ENCODE measurements around the gene TUBB. TPM values are rescaled to one million over a fixed set of nuclear protein-coding genes. Genes with fewer than 3 reads are reported as not detected.

TUBB gene
- total and polyA plus RNA-seq, 2 of the 4 experiments (the other 2 are of a cell fraction) = 1,401 to 2,004 TPM

GRCh38 chr6:30768634-30769087, 48.5 kb downstream of the TUBB start (continued):
- TF ChIP-seq NFE2L2 (IDR thresholded peaks at IDR 0.05; ENCODE audit: low read depth, low read length) = no peak

DNA sequence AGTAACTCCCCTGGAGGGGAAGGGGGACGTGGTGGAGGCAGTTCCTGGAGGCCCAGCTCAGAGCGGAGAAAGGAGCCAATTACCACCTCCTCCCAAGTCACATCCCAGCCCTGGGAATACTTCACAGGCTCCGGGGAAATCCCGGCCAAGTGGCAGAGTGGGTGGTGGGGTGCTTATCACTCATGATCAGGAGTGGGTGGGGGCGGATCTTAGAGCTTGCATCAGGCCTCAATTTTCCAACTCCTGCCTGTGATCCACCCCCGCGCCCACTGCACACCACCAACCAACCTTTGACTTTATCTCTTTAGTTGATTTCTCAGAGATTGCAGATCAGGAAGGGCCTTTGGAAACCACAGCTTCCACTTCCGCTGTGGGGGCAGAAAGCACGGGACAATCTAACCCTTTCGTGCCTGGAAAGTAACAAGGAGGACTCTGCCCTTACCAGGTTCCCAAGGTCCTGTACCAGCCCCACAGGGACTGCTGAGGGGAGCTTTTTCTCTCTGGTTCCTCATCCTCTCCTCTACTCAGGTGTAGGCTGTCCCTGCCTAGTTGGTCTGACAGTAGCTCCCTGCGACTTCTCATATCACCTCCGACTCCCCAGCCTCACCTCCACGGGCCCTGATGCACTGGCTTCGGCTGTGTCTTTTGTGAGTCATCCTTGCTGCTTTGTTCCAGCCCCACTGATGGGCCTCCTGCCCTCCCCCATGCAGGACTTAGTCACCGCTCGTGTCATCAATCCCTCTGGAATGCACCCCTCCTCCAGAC, 49.1 kb downstream of the TUBB start:
- Histone ChIP-seq H3K14ac (replicated peaks; ENCODE audit: low read depth, low read length) (peak overlapping the region; percentile 98), H3K9ac (ENCODE audit: low read depth, low read length) (peak overlapping the region; percentile 64), H2AK9ac (replicated peaks; ENCODE audit: low read depth, low read length, poor library complexity) (peak overlapping the region; percentile 97), H3K4me1 (ENCODE audit: control insufficient read depth, insufficient read depth, low read length) (peaks cover 25% of the 10 kb centered on the region), H3K79me1 (ENCODE audit: low read depth in 1 of 2, low read length in 2 of 2) (peaks cover 0 to 26% of the 10 kb centered on the region in 2 experiments; a peak in 3 of 4 replicates), H3K9me1 (ENCODE audit: insufficient read depth, low read length) (peaks cover 22% of the 10 kb centered on the region), H3K27ac (ENCODE audit: insufficient read depth, low read length) (peak overlapping the region; percentile 93), H3K4me3 (ENCODE audit: insufficient read depth, low read depth, low read length) (peak overlapping the region; percentile 6; the same call in 1 of the 2 replicates), H2BK15ac (ENCODE audit: low read depth, low read length) (peak overlapping the region; percentile 100; the same call in 2 of the 3 replicates), H3K9me3 (ENCODE audit: control insufficient read depth, insufficient read depth, low read length) (no peaks in the 10 kb centered on the region), H3K23ac (ENCODE audit: low read depth, low read length) (peak overlapping the region; percentile 90), H2BK120ac (ENCODE audit: low read depth, low read length) (peak overlapping the region; percentile 96), H3K36me3 (ENCODE audit: control insufficient read depth, insufficient read depth, low read length) (no peaks in the 10 kb centered on the region), H3K18ac (ENCODE audit: low read depth, low read length) (peak overlapping the region; percentile 81), H4K8ac (ENCODE audit: low read depth in 2 of 2, low read length in 2 of 2) (peak overlapping the region; percentile 85 to 97), H2AK5ac (ENCODE audit: low read depth, low read length) (peak overlapping the region; percentile 99), H2BK5ac (ENCODE audit: low read depth, low read length, poor library complexity, severe bottlenecking) (peak overlapping the region; percentile 99), H3K4me2 (ENCODE audit: low read depth, low read length) (peak overlapping the region; percentile 72), H3K56ac (ENCODE audit: extremely low read depth, insufficient read depth, low read length) (peak overlapping the region; percentile 97), H2AFZ (replicated peaks; ENCODE audit: low read length, poor library complexity) (peak overlapping the region; percentile 88), H4K20me1 (ENCODE audit: insufficient read depth, low read length) (no peaks in the 10 kb centered on the region), H4K5ac (ENCODE audit: low read depth, low read length) (peak overlapping the region; percentile 86), H3K27me3 (ENCODE audit: control insufficient read depth, insufficient read depth, low read length) (no peaks in the 10 kb centered on the region), H4K91ac (ENCODE audit: insufficient read depth, low read depth, low read length) (peak overlapping the region; percentile 99), H3K4ac (ENCODE audit: low read depth, low read length) (peak overlapping the region; percentile 99), H2BK20ac (ENCODE audit: low read depth, low read length) (peak overlapping the region; percentile 100)
- WGBS, 2 experiments (ENCODE audit: extremely low coverage in 2 of 2, insufficient read length in 1 of 2) = 0% methylated on average over 4 of the region's 16 CpGs; no CpG with 5 or more reads in 1 of the 2 experiments
- ChIA-PET POLR2A (ENCODE audit: unreplicated experiment) (interaction anchor here (0.9 to 2.4 kb wide), 6 partner anchors 11 to 51 kb away, joined by 3 to 14 read pairs (median 5); partner anchors contain the start of genes FLOT1 and IER3), CTCF (interaction anchor here (1.4 kb wide), 1 partner anchor 53 kb away, joined by 4 read pairs; no protein-coding TSS in a partner anchor)
- dilution Hi-C loops (cut with HindIII; ENCODE audit: low sequenced_read_pairs, unreplicated experiment) (no loop called here), in situ Hi-C loops (cut with MboI; ENCODE audit: low sequenced_read_pairs) (no loop called here), intact Hi-C loops (cut with micrococcal nuclease) (loop anchor here (2.0 kb wide), 1 partner anchor 16 kb away; no protein-coding TSS in a partner anchor)
- ATAC-seq (ENCODE audit: low read depth) (peak; percentile 95), DNase-seq (peak; percentile 98)
- no TSS peak for BruUV-seq (replicated peaks)
- peak; percentile 94 for TF ChIP-seq MAZ (IDR thresholded peaks at IDR 0.05; ENCODE audit: borderline replicate concordance, low read depth, low read length)
- no peak for TF ChIP-seq MAFK (IDR thresholded peaks at IDR 0.05; ENCODE audit: low read depth, low read length)
- no peak for TF ChIP-seq RFX5 (IDR thresholded peaks at IDR 0.05; ENCODE audit: low read depth, low read length)
- TF ChIP-seq NFE2L2 (IDR thresholded peaks at IDR 0.05; ENCODE audit: low read depth, low read length) = no peak
- peak; percentile 32 for TF ChIP-seq RAD21 (IDR thresholded peaks at IDR 0.05; ENCODE audit: low read length)
- TF ChIP-seq, protein P1, sequence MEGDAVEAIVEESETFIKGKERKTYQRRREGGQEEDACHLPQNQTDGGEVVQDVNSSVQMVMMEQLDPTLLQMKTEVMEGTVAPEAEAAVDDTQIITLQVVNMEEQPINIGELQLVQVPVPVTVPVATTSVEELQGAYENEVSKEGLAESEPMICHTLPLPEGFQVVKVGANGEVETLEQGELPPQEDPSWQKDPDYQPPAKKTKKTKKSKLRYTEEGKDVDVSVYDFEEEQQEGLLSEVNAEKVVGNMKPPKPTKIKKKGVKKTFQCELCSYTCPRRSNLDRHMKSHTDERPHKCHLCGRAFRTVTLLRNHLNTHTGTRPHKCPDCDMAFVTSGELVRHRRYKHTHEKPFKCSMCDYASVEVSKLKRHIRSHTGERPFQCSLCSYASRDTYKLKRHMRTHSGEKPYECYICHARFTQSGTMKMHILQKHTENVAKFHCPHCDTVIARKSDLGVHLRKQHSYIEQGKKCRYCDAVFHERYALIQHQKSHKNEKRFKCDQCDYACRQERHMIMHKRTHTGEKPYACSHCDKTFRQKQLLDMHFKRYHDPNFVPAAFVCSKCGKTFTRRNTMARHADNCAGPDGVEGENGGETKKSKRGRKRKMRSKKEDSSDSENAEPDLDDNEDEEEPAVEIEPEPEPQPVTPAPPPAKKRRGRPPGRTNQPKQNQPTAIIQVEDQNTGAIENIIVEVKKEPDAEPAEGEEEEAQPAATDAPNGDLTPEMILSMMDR (conservative IDR thresholded peaks at IDR 0.05; ENCODE audit: low read depth, low read length) = no peak
- peak; percentile 13; the same call in 1 of the 2 replicates for TF ChIP-seq SMC3 (IDR thresholded peaks at IDR 0.05; ENCODE audit: low read depth, low read length)
- no peak for TF ChIP-seq MXI1 (IDR thresholded peaks at IDR 0.05; ENCODE audit: borderline replicate concordance, low read depth, low read length)
- peak; percentile 100 for TF ChIP-seq FOS (IDR thresholded peaks at IDR 0.05; ENCODE audit: low read depth, low read length)
- peak; percentile 93 for TF ChIP-seq BHLHE40 (IDR thresholded peaks at IDR 0.05; ENCODE audit: low read depth, low read length)
- TF ChIP-seq RCOR1 (IDR thresholded peaks at IDR 0.05; ENCODE audit: insufficient replicate concordance, low read length) = no peak
- TF ChIP-seq, protein P2, sequence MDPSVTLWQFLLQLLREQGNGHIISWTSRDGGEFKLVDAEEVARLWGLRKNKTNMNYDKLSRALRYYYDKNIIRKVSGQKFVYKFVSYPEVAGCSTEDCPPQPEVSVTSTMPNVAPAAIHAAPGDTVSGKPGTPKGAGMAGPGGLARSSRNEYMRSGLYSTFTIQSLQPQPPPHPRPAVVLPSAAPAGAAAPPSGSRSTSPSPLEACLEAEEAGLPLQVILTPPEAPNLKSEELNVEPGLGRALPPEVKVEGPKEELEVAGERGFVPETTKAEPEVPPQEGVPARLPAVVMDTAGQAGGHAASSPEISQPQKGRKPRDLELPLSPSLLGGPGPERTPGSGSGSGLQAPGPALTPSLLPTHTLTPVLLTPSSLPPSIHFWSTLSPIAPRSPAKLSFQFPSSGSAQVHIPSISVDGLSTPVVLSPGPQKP (IDR thresholded peaks at IDR 0.05; ENCODE audit: borderline replicate concordance, low read depth, low read length) = no peak
